ENCODE measurements around the gene ANKRD17.

The ANKRD17 gene

GRCh38 chr4:73170518-73171198, 87.9 kb downstream of the ANKRD17 start:
- Histone ChIP-seq H2AFZ (ENCODE audit: low read depth) (no peak overlapping the region), H4K20me1 (ENCODE audit: insufficient read depth) (0 out of 2 replicates have a peak, but pooled peaks cover 4% of the 10 kb centered on the region), H3K36me3 (ENCODE audit: insufficient read depth) (peaks cover 5% of the 10 kb centered on the region; the same call in 1 of the 2 replicates), H3K27me3 (ENCODE audit: insufficient read depth, low read depth) (no peaks in the 10 kb centered on the region), H3K4me1 (ENCODE audit: low read depth, poor library complexity, severe bottlenecking) (peaks cover 18% of the 10 kb centered on the region), H3K4me2 (no peak overlapping the region), H3K79me2 (ENCODE audit: insufficient read depth, low read depth) (peaks cover 46% of the 10 kb centered on the region), H3K27ac (no peak overlapping the region), H3K9ac (no peak overlapping the region), H3K4me3 (IDR thresholded peaks at IDR 0.05; ENCODE audit: insufficient read depth, low read depth, low read length) (no peak overlapping the region)
- TF ChIP-seq CTCF (conservative IDR thresholded peaks at IDR 0.05; ENCODE audit: low read depth, low read length), result no peak

GRCh38 chr4:73166212-73166611, 92.4 kb downstream of the ANKRD17 start:
- Histone ChIP-seq H3K9ac (no peak overlapping the region), H3K4me1 (ENCODE audit: low read depth, poor library complexity, severe bottlenecking) (no peaks in the 10 kb centered on the region), H4K20me1 (ENCODE audit: insufficient read depth) (no peaks in the 10 kb centered on the region), H3K27ac (no peak overlapping the region), H3K4me3 (IDR thresholded peaks at IDR 0.05; ENCODE audit: insufficient read depth, low read depth, low read length) (no peak overlapping the region), H3K4me2 (no peak overlapping the region), H3K36me3 (ENCODE audit: insufficient read depth) (peaks cover 5% of the 10 kb centered on the region; the same call in 1 of the 2 replicates), H3K79me2 (ENCODE audit: insufficient read depth, low read depth) (peaks cover 22% of the 10 kb centered on the region; the same call in 1 of the 2 replicates), H2AFZ (ENCODE audit: low read depth) (no peak overlapping the region), H3K27me3 (ENCODE audit: insufficient read depth, low read depth) (no peaks in the 10 kb centered on the region)
- TF ChIP-seq CTCF (conservative IDR thresholded peaks at IDR 0.05; ENCODE audit: low read depth, low read length), result no peak

- H3K36me3 ChIP-seq (ENCODE audit: insufficient read depth), result peaks cover 5% of the 10 kb centered on the region; the same call in 1 of the 2 replicates
- no peak overlapping the region for H3K27ac ChIP-seq
- no peaks in the 10 kb centered on the region for H3K27me3 ChIP-seq (ENCODE audit: insufficient read depth, low read depth)
- H3K79me2 ChIP-seq (ENCODE audit: insufficient read depth, low read depth), result peaks cover 18% of the 10 kb centered on the region; the same call in 1 of the 2 replicates
- H2AFZ ChIP-seq (ENCODE audit: low read depth), result no peak overlapping the region
- no peak overlapping the region for H3K4me3 ChIP-seq (IDR thresholded peaks at IDR 0.05; ENCODE audit: insufficient read depth, low read depth, low read length)
- no peak overlapping the region for H3K9ac ChIP-seq
- TF ChIP-seq CTCF (conservative IDR thresholded peaks at IDR 0.05; ENCODE audit: low read depth, low read length), result no peak
- H4K20me1 ChIP-seq (ENCODE audit: insufficient read depth), result no peaks in the 10 kb centered on the region
- H3K4me1 ChIP-seq (ENCODE audit: low read depth, poor library complexity, severe bottlenecking), result no peaks in the 10 kb centered on the region
- no peak overlapping the region for H3K4me2 ChIP-seq
Measured at GRCh38 chr4:73161527-73162185, 96.9 kb downstream of the ANKRD17 start.

- H3K79me2 ChIP-seq (ENCODE audit: insufficient read depth, low read depth), result no peaks in the 10 kb centered on the region; the same call in 1 of the 2 replicates
- H2AFZ ChIP-seq (ENCODE audit: low read depth), result no peak overlapping the region
- no peaks in the 10 kb centered on the region for H4K20me1 ChIP-seq (ENCODE audit: insufficient read depth)
- no peaks in the 10 kb centered on the region for H3K4me1 ChIP-seq (ENCODE audit: low read depth, poor library complexity, severe bottlenecking)
- no peak overlapping the region for H3K4me2 ChIP-seq
- H3K9ac ChIP-seq, result no peak overlapping the region
- no peak for TF ChIP-seq CTCF (conservative IDR thresholded peaks at IDR 0.05; ENCODE audit: low read depth, low read length)
- H3K36me3 ChIP-seq (ENCODE audit: insufficient read depth), result peaks cover 9% of the 10 kb centered on the region; the same call in 1 of the 2 replicates
- no peak overlapping the region for H3K27ac ChIP-seq
- no peak overlapping the region for H3K4me3 ChIP-seq (IDR thresholded peaks at IDR 0.05; ENCODE audit: insufficient read depth, low read depth, low read length)
- no peaks in the 10 kb centered on the region for H3K27me3 ChIP-seq (ENCODE audit: insufficient read depth, low read depth)
Measured at GRCh38 chr4:73156394-73156793, 102.2 kb downstream of the ANKRD17 start.

Data from KMS-11 (cell line).